SK-N-SH (cell line): ENCODE results near the gene VPS52.

Source experiments
- CTCF ChIP-seq: fragments of 200-600 bp; sonication (generic); IDR thresholded peaks from 2 replicates; pipeline ENCODE4 v1.6.1; 2017; ENCODE audit warnings: antibody characterized with exemption, mild to moderate bottlenecking, moderate library complexity
- EZH2phosphoT487 ChIP-seq: fragments of 200-600 bp; sonication (generic); IDR thresholded peaks from 2 replicates; pipeline ENCODE4 v1.6.1; 2017; ENCODE audit warnings: low read depth, mixed run types, mild to moderate bottlenecking, antibody characterized with exemption, moderate library complexity, borderline replicate concordance
- GABPA ChIP-seq: IDR thresholded peaks from 2 replicates; pipeline ENCODE4 v1.4.0; 2012; ENCODE audit warnings: low read depth, mild to moderate bottlenecking
- GATA2 ChIP-seq: sonication (generic); formaldehyde crosslinking; IDR thresholded peaks from 2 replicates; pipeline ENCODE4 v1.5.0; 2020; ENCODE audit warnings: mild to moderate bottlenecking, missing genetic modification reagents
- POLR2AphosphoS5 ChIP-seq: IDR thresholded peaks from 2 replicates; pipeline ENCODE4 v1.6.1; 2012; ENCODE audit warnings: low read depth, low read length
- RAD21 ChIP-seq: IDR thresholded peaks from 2 replicates; pipeline ENCODE4 v1.6.1; 2012; ENCODE audit warnings: mild to moderate bottlenecking, low read length
- RCOR1 ChIP-seq: fragments of 150-350 bp; IDR thresholded peaks from 2 replicates; pipeline ENCODE4 v1.6.1; 2017; ENCODE audit warnings: antibody characterized with exemption, low read length
- RFX5 ChIP-seq: IDR thresholded peaks from 2 replicates; pipeline ENCODE4 v1.6.1; 2012; ENCODE audit warnings: mild to moderate bottlenecking, improper control_type of control experiment, low read length
- TAF1 ChIP-seq: IDR thresholded peaks from 2 replicates; pipeline ENCODE4 v1.6.1; 2012; ENCODE audit warnings: low read depth, mild to moderate bottlenecking, low read length, moderate library complexity, borderline replicate concordance
- YY1 ChIP-seq: IDR thresholded peaks from 2 replicates; pipeline ENCODE4 v1.4.0; 2012; ENCODE audit warnings: low read depth, mild to moderate bottlenecking

GRCh38 chr6:33241968-33242367, 29.7 kb downstream of the VPS52 start:
- TF ChIP-seq YY1 (no peak), CTCF (no peak), GATA2 (CRISPR knock-in tag) (no peak), RCOR1 (no peak), RAD21 (no peak), EZH2phosphoT487 (no peak), TAF1 (no peak), POLR2AphosphoS5 (no peak), GABPA (no peak), RFX5 (no peak)
